A549 (cell line): Measurements from ENCODE around the gene GLP2R. TPM values are rescaled to one million over a fixed set of nuclear protein-coding genes. Genes with fewer than 3 reads are reported as not detected.
A peak's percentile ranks its signal among the peaks of the same experiment; 100 is the strongest.

Experiments
- ATAC-seq, 2 experiments: fragments of 200-7000 bp in 1 of 2; fragments of >200 bp in 1 of 2; cut with Nextera tagmentation in 1 of 2; cut with Tn5 transposase in 1 of 2; 3 replicates each; pipeline versions ENCODE4 v1.8.0 to v1.9.1; 2018 to 2020; ENCODE audit warnings: mild to moderate bottlenecking in 1 of 2, moderate library complexity in 1 of 2
- CTCF ChIA-PET: fragments of 300-600 bp; sonication (Branson Sonifier 250); formaldehyde crosslinking; extraction: SDS; loops from one replicate; lab custom pipeline; 2021; ENCODE audit warnings: antibody characterized with exemption, inconsistent platforms; lab: Yijun Ruan, JAX
- POLR2A ChIA-PET: fragments of 350-600 bp; formaldehyde crosslinking; extraction: SDS; loops from one replicate; lab custom pipeline; 2021; ENCODE audit warnings: antibody characterized with exemption, inconsistent platforms; lab: Yijun Ruan, JAX
- DNase-seq, 2 experiments: peaks; one replicate each; pipeline versions ENCODE4 v3.0.0 to v3.0.0-alpha.2; 2011 to 2016; ENCODE audit warnings: low read depth in 1 of 2, low spot score in 1 of 2
- FAIRE-seq: peaks from 2 replicates; lab custom pipeline; 2011; peaks lifted over from hg19 to GRCh38; lab: Jason Lieb, UNC
- H3K27ac ChIP-seq, 2 experiments: fragments of >200 bp; sonication (Bioruptor Twin); formaldehyde crosslinking; 3 replicates each; pipeline ENCODE4 v1.5.1; 2016 to 2017
- H3K4me1 ChIP-seq: fragments of >200 bp; sonication (Bioruptor Twin); formaldehyde crosslinking; 3 replicates; pipeline ENCODE4 v1.6.1; 2016
- H3K4me2 ChIP-seq: fragments of >200 bp; sonication (Bioruptor Twin); formaldehyde crosslinking; 3 replicates; pipeline ENCODE4 v1.6.1; 2016
- H3K4me3 ChIP-seq: fragments of >200 bp; sonication (Bioruptor Twin); formaldehyde crosslinking; 3 replicates; pipeline ENCODE4 v1.5.1; 2016
- H3K9me3 ChIP-seq: fragments of >200 bp; sonication (Bioruptor Twin); formaldehyde crosslinking; 3 replicates; pipeline ENCODE4 v1.6.1; 2016
- BHLHE40 ChIP-seq: IDR thresholded peaks from 2 replicates; pipeline ENCODE4 v1.6.1; 2012; ENCODE audit warnings: low read depth, low read length, inconsistent platforms
- CEBPB ChIP-seq, 2 experiments: fragments of >200 bp in 1 of 2; sonication (Bioruptor Twin) in 1 of 2; formaldehyde crosslinking in 1 of 2; IDR thresholded peaks; 2 replicates each; pipeline ENCODE4 v1.6.1; 2012 to 2016
- CTCF ChIP-seq: fragments of >200 bp; sonication (Bioruptor Twin); formaldehyde crosslinking; IDR thresholded peaks from 3 replicates; pipeline ENCODE4 v1.5.1; 2016
- EHF ChIP-seq: fragments of 250-450 bp; sonication (Bioruptor Pico); IDR thresholded peaks from 2 replicates; pipeline ENCODE4 v1.5.0; 2020; ENCODE audit warnings: mild to moderate bottlenecking
- EHMT2 ChIP-seq: fragments of 200-600 bp; sonication (generic); IDR thresholded peaks from 2 replicates; pipeline ENCODE4 v1.6.1; 2016; ENCODE audit warnings: antibody characterized with exemption, low read depth, mild to moderate bottlenecking, moderate library complexity
- EP300 ChIP-seq, 2 experiments: fragments of >200 bp; sonication (Bioruptor Twin); formaldehyde crosslinking; IDR thresholded peaks; 2 replicates in 1 of 2; 3 replicates in 1 of 2; pipeline ENCODE4 v1.6.1; 2016 to 2017
- FOSL2 ChIP-seq, 2 experiments: fragments of 450-650 bp in 1 of 2; fragments of >200 bp in 1 of 2; sonication (Bioruptor Twin) in 1 of 2; formaldehyde crosslinking; IDR thresholded peaks; 2 replicates each; pipeline versions ENCODE4 v1.5.0 to v1.6.1; 2016 to 2020; ENCODE audit warnings: mild to moderate bottlenecking in 1 of 2, moderate library complexity in 1 of 2
- FOXS1 ChIP-seq: fragments of 250-450 bp; sonication (Bioruptor Pico); IDR thresholded peaks from 2 replicates; pipeline ENCODE4 v1.5.0; 2020; ENCODE audit warnings: mild to moderate bottlenecking, moderate library complexity
- GATA3 ChIP-seq: IDR thresholded peaks from 2 replicates; pipeline ENCODE4 v1.6.1; 2012; ENCODE audit warnings: borderline replicate concordance
- HDAC2 ChIP-seq: fragments of 200-600 bp; sonication (generic); IDR thresholded peaks from 2 replicates; pipeline ENCODE4 v1.6.1; 2016
- HES2 ChIP-seq: fragments of >200 bp; sonication (Bioruptor Twin); formaldehyde crosslinking; IDR thresholded peaks from 2 replicates; pipeline ENCODE4 v1.6.1; 2016
- HOXA7 ChIP-seq: fragments of 250-450 bp; sonication (Bioruptor Pico); IDR thresholded peaks from 2 replicates; pipeline ENCODE4 v1.5.0; 2020; ENCODE audit warnings: mild to moderate bottlenecking, moderate library complexity
- JUNB ChIP-seq: fragments of >200 bp; sonication (Bioruptor Twin); formaldehyde crosslinking; IDR thresholded peaks from 2 replicates; pipeline ENCODE4 v1.6.1; 2016
- MAFK ChIP-seq: fragments of 450-650 bp; IDR thresholded peaks from 2 replicates; pipeline ENCODE4 v1.6.1; 2014; ENCODE audit not compliant: partially characterized antibody
- MAZ ChIP-seq: fragments of 150-350 bp; IDR thresholded peaks from 2 replicates; pipeline ENCODE4 v1.6.1; 2014; ENCODE audit warnings: antibody characterized with exemption, low read depth, low read length, borderline replicate concordance
- MYC ChIP-seq: IDR thresholded peaks from 2 replicates; pipeline ENCODE4 v1.6.1; 2012; ENCODE audit warnings: mild to moderate bottlenecking, inconsistent platforms, low read length, improper control_type of control experiment, borderline replicate concordance
- RARB ChIP-seq: fragments of 250-450 bp; sonication (Bioruptor Pico); IDR thresholded peaks from 2 replicates; pipeline ENCODE4 v1.8.0; 2021; ENCODE audit warnings: mild to moderate bottlenecking, moderate library complexity
- RCOR1 ChIP-seq: fragments of 150-350 bp; IDR thresholded peaks from 2 replicates; pipeline ENCODE4 v1.6.1; 2014; ENCODE audit warnings: antibody characterized with exemption, low read length, low read depth
- REST ChIP-seq: fragments of 200-600 bp; sonication (generic); IDR thresholded peaks from 2 replicates; pipeline ENCODE4 v1.6.1; 2016; ENCODE audit warnings: antibody characterized with exemption, mild to moderate bottlenecking, moderate library complexity
- SREBF2 ChIP-seq: fragments of 450-650 bp; IDR thresholded peaks from 2 replicates; pipeline ENCODE4 v1.6.1; 2014; ENCODE audit warnings: mild to moderate bottlenecking, moderate library complexity
- TP53 ChIP-seq: fragments of 250-450 bp; sonication (Bioruptor Pico); IDR thresholded peaks from 2 replicates; pipeline ENCODE4 v1.5.0; 2021; ENCODE audit warnings: mild to moderate bottlenecking, moderate library complexity
- ZSCAN20 ChIP-seq: fragments of 250-450 bp; sonication (Bioruptor Pico); IDR thresholded peaks from 2 replicates; pipeline ENCODE4 v1.8.0; 2022; ENCODE audit warnings: mild to moderate bottlenecking, moderate library complexity
- WGBS: methylation state at CpG from one replicate; pipeline ENCODE4 v1.1.6; 2017; ENCODE audit errors: missing lambda C conversion rate; 5-methylcytosine and 5-hydroxymethylcytosine counted together
- polyA plus RNA-seq, 4 experiments: library from polyadenylated mRNA; depleted of rRNA in 3 of 4; stranded (reverse); fragments of >200 nt; fragmentation: RNase III in 1 of 4; extraction: RNeasy Plus Mini Kit Qiagen cat#74134 plus additional on column Dnase treatment in 1 of 4; gene quantifications; 2 replicates in 3 of 4; 3 replicates in 1 of 4; pipeline ENCODE4 v1.2.3, GENCODE V29; 2011 to 2017
- TF ChIP-seq, protein P1 (sequence below): IDR thresholded peaks from 2 replicates; pipeline ENCODE4 v1.6.1; 2012

Gene GLP2R
- polyA plus RNA-seq, 2 of the 4 experiments (the other 2 are of a cell fraction): 27.9 to 48.7 TPM

GRCh38 chr17:9784544-9784943, 41.2 kb upstream of the GLP2R start:
- 96% methylated on average over 2 of the region's 2 CpGs for WGBS
- TF ChIP-seq GATA3: no peak
- TF ChIP-seq MYC: no peak
- no peak for TF ChIP-seq RARB
- 0 out of 3 replicates have a peak, but pooled peaks cover 4% of the 10 kb centered on the region for H3K4me1 ChIP-seq
- POLR2A ChIA-PET: no interaction called here
- peak; percentile 74 for FAIRE-seq
- DNase-seq: no peak
- H3K4me3 ChIP-seq: no peak overlapping the region
- CTCF ChIA-PET: interaction anchor here (1.4 kb wide), 1 partner anchor 16 kb away, joined by 3 read pairs; no protein-coding TSS in a partner anchor
- H3K9me3 ChIP-seq: no peaks in the 10 kb centered on the region
- no peak overlapping the region for H3K27ac ChIP-seq
- no peak for ATAC-seq
- H3K4me2 ChIP-seq: no peak overlapping the region

GRCh38 chr17:9788601-9789000, 37.1 kb upstream of the GLP2R start:
- CTCF ChIA-PET: interaction anchor here (2.6 to 3.7 kb wide), 2 partner anchors 20 to 136 kb away, joined by 6 to 14 read pairs; no protein-coding TSS in a partner anchor
- no peak for FAIRE-seq

More at GRCh38 chr17:9788601-9789000, 37.1 kb upstream of the GLP2R start:
- DNase-seq (no peak), ATAC-seq (no peak)
- 89% methylated on average over 7 of the region's 8 CpGs for WGBS
- no peak overlapping the region; a peak in 2 of 6 replicates for H3K27ac ChIP-seq
- 0 out of 3 replicates have a peak, but pooled peaks cover under 1% of the 10 kb centered on the region for H3K4me1 ChIP-seq
- no peak overlapping the region for H3K4me2 ChIP-seq
- TF ChIP-seq EP300 (IDR thresholded peaks at IDR 0.05) (no peak), HDAC2 (no peak), HOXA7 (CRISPR knock-in tag) (no peak), HES2 (no peak), SREBF2 (no peak), ZSCAN20 (no peak), RCOR1 (no peak), EHF (CRISPR knock-in tag) (no peak), FOXS1 (CRISPR knock-in tag) (no peak), TP53 (CRISPR knock-in tag) (no peak), JUNB (no peak), BHLHE40 (no peak), CEBPB (IDR thresholded peaks at IDR 0.05) (no peak), MAFK (no peak), MAZ (no peak), CTCF (no peak), REST (no peak), EHMT2 (no peak), FOSL2 (IDR thresholded peaks at IDR 0.05) (no peak), FOSL2 (CRISPR knock-in tag; IDR thresholded peaks at IDR 0.05) (no peak)
- TF ChIP-seq, protein P1, sequence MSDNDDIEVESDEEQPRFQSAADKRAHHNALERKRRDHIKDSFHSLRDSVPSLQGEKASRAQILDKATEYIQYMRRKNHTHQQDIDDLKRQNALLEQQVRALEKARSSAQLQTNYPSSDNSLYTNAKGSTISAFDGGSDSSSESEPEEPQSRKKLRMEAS: no peak
- POLR2A ChIA-PET: no interaction called here
- no peaks in the 10 kb centered on the region for H3K9me3 ChIP-seq
- no peak overlapping the region for H3K4me3 ChIP-seq
